GM12891 (cell line): Measurements from ENCODE around the gene GSN.

Experiments used
- DNase-seq: peaks from one replicate; pipeline ENCODE4 v3.0.0; 2011; ENCODE audit warnings: low spot score; ENCODE audit not compliant: insufficient read length
- FAIRE-seq: peaks from 2 replicates; lab custom pipeline; 2011; peaks lifted over from hg19 to GRCh38; lab: Jason Lieb, UNC
- PAX5 ChIP-seq: IDR thresholded peaks from 2 replicates; pipeline ENCODE4 v1.6.1; 2011; ENCODE audit warnings: low read length, moderate library complexity, mild to moderate bottlenecking; ENCODE audit not compliant: insufficient read depth, severe bottlenecking
- POLR2A ChIP-seq: IDR thresholded peaks from 2 replicates; pipeline ENCODE4 v1.6.1; 2011; ENCODE audit warnings: low read depth, low read length, control low read depth
- POLR2AphosphoS5 ChIP-seq: IDR thresholded peaks from 2 replicates; pipeline ENCODE4 v1.6.1; 2011; ENCODE audit warnings: low read depth, low read length, control low read depth
- POU2F2 ChIP-seq: IDR thresholded peaks from 2 replicates; pipeline ENCODE4 v1.6.1; 2011; ENCODE audit warnings: low read depth, mild to moderate bottlenecking, control low read depth, low read length, moderate library complexity
- SPI1 ChIP-seq: IDR thresholded peaks from 2 replicates; pipeline ENCODE4 v1.6.1; 2011; ENCODE audit warnings: low read depth, low read length, control low read depth
- TAF1 ChIP-seq: IDR thresholded peaks from 2 replicates; pipeline ENCODE4 v1.6.1; 2011; ENCODE audit warnings: low read depth, low read length, control low read depth

Gene GSN

GRCh38 chr9:121242219-121242958, 25.6 kb upstream of the GSN start:
- no peak for TF ChIP-seq SPI1
- TF ChIP-seq POLR2AphosphoS5 = no peak
- no peak for TF ChIP-seq POU2F2
- no peak for TF ChIP-seq PAX5
- no peak for TF ChIP-seq TAF1
- TF ChIP-seq POLR2A = no peak
- DNase-seq (no peak), FAIRE-seq (no peak)

GRCh38 chr9:121242959-121243346, 25.0 kb upstream of the GSN start:
- TF ChIP-seq PAX5 (no peak), SPI1 (no peak), POLR2AphosphoS5 (no peak), POLR2A (no peak), POU2F2 (no peak), TAF1 (no peak)
- no peak for DNase-seq
- no peak for FAIRE-seq

- DNase-seq (no peak), FAIRE-seq (no peak)
- TF ChIP-seq PAX5 (no peak), POLR2AphosphoS5 (no peak), POLR2A (no peak), SPI1 (no peak), TAF1 (no peak), POU2F2 (no peak)
These were observed 21.0 kb upstream of the GSN start for GRCh38 chr9:121246821-121247561.

GRCh38 chr9:121249563-121249962, 18.4 kb upstream of the GSN start:
- no peak for FAIRE-seq
- no peak for DNase-seq

GRCh38 chr9:121252104-121252851, 15.7 kb upstream of the GSN start:
- DNase-seq (no peak), FAIRE-seq (no peak)
- TF ChIP-seq PAX5 (no peak), POLR2A (no peak), POLR2AphosphoS5 (no peak), POU2F2 (no peak), SPI1 (no peak), TAF1 (no peak)

More at GRCh38 chr9:121249563-121249962, 18.4 kb upstream of the GSN start:
- TF ChIP-seq SPI1 (peak; percentile 86), TAF1 (no peak)

- DNase-seq (no peak), FAIRE-seq (no peak)
- TF ChIP-seq TAF1 = no peak
- TF ChIP-seq SPI1 = no peak
- no peak for TF ChIP-seq POU2F2
- no peak for TF ChIP-seq POLR2A
- no peak for TF ChIP-seq POLR2AphosphoS5
- no peak for TF ChIP-seq PAX5
These were observed 14.8 kb upstream of the GSN start for GRCh38 chr9:121253162-121253561.

GRCh38 chr9:121253821-121254501, 14.0 kb upstream of the GSN start:
- FAIRE-seq (no peak), DNase-seq (no peak)
- TF ChIP-seq PAX5 (no peak), TAF1 (no peak), POLR2A (no peak), POU2F2 (no peak), SPI1 (no peak), POLR2AphosphoS5 (no peak)

GRCh38 chr9:121259498-121259897, 8.5 kb upstream of the GSN start:
- no peak for TF ChIP-seq POU2F2
- TF ChIP-seq SPI1 = no peak
- no peak for TF ChIP-seq PAX5
- no peak for TF ChIP-seq POLR2AphosphoS5
- no peak for TF ChIP-seq POLR2A
- TF ChIP-seq TAF1 = no peak

GRCh38 chr9:121259935-121260334, 8.0 kb upstream of the GSN start:
- no peak for FAIRE-seq
- TF ChIP-seq TAF1 = no peak
- no peak for DNase-seq

More at GRCh38 chr9:121259498-121259897, 8.5 kb upstream of the GSN start:
- no peak for FAIRE-seq
- DNase-seq = no peak
